Skeletal muscle tissue (tissue), 4 donors: ENCODE data around the gene LDAH. TPM values are rescaled to one million over a fixed set of nuclear protein-coding genes. Genes with fewer than 3 reads are reported as not detected.
A peak's percentile ranks its signal among the peaks of the same experiment; 100 is the strongest.

Source experiments
- H3K27ac ChIP-seq: one replicate; pipeline ENCODE4 v1.7.0; 2013; ENCODE audit warnings: mild to moderate bottlenecking, low read depth, low read length, inconsistent platforms
- H3K27me3 ChIP-seq, 3 donors: one replicate each; pipeline ENCODE4 v1.7.0; 2013; ENCODE audit warnings: low read length in 3 of 3; ENCODE audit not compliant: control insufficient read depth in 3 of 3, insufficient read depth in 3 of 3
- H3K36me3 ChIP-seq, 3 donors: one replicate each; pipeline ENCODE4 v1.7.0; 2013; ENCODE audit warnings: low read length in 3 of 3; ENCODE audit not compliant: control insufficient read depth in 3 of 3, insufficient read depth in 3 of 3
- H3K4me1 ChIP-seq, 3 donors: one replicate each; pipeline ENCODE4 v1.7.0; 2013; ENCODE audit warnings: low read length in 3 of 3, mild to moderate bottlenecking in 3 of 3; ENCODE audit not compliant: control insufficient read depth in 3 of 3, insufficient read depth in 3 of 3
- H3K4me3 ChIP-seq, 3 donors: one replicate each; pipeline ENCODE4 v1.7.0; 2013; ENCODE audit warnings: low read length in 3 of 3
- H3K9ac ChIP-seq, 3 donors: one replicate each; pipeline ENCODE4 v1.7.0; 2013; ENCODE audit warnings: low read length in 3 of 3, mild to moderate bottlenecking in 3 of 3, moderate library complexity in 2 of 3, low read depth in 1 of 3
- H3K9me3 ChIP-seq, 3 donors: one replicate each; pipeline ENCODE4 v1.7.0; 2013; ENCODE audit warnings: low read length in 3 of 3; ENCODE audit not compliant: control insufficient read depth in 3 of 3
- total RNA-seq: library from RNA; depleted of rRNA; stranded (reverse); fragments of >200 nt; gene quantifications from one replicate; pipeline ENCODE4 v1.2.3, GENCODE V29; 2014
- donor health status: Osteomylitis.

The LDAH gene
- total RNA-seq, 1 donor from 2014 or later, result 6.3 TPM

DNA sequence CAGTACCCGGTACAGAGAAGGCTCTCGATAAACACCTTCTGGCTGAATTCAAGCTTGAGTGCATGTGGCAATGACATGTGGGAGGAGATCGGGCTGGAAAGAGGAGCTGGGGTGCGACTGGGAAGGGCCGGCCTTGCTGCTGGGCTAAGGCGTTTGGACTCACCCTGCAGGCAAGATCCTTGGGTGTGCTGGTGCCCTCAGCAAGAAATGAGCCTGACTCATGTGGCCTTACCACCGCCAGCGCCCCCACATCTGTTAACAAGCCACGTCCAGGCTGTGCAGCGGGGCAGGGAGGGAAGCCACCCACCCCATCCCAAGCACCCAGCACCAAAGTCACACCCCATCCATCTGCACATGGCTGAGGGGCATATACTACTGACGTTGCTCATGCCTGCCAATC, 173.3 kb downstream of the LDAH start:
- peak overlapping the region; percentile 89 to 94 (median 91) for H3K4me3 ChIP-seq
- peaks cover 20 to 23% (median 22%) of the 10 kb centered on the region in 3 donors for H3K4me1 ChIP-seq
- H3K36me3 ChIP-seq, result peaks cover 8 to 17% (median 13%) of the 10 kb centered on the region in 3 donors
- no peak overlapping the region for H3K27ac ChIP-seq
- H3K27me3 ChIP-seq, result no peaks in the 10 kb centered on the region
- no peaks in the 10 kb centered on the region for H3K9me3 ChIP-seq
- no peak overlapping the region for H3K9ac ChIP-seq

DNA sequence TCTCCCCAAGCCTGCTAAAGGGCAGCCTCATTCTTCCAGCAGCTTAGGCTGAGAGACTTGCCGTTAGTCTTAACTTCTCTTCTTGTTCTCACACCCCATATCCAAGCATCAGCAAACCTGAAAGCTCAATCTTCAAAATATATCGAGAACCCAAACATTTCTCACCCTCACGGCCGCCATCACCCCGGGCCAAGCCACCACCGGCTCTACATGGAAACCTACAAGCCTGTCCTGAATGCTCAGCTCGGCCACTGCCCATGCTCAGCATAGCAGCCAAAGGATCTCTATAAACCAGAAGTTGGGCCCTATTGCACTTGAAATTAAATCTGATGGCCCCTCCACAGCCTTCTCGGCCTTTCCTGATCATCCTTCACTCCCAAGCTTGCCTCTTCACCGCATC, 174.1 kb downstream of the LDAH start:
- Histone ChIP-seq H3K27me3 (no peaks in the 10 kb centered on the region), H3K4me1 (peaks cover 20 to 23% (median 22%) of the 10 kb centered on the region in 3 donors), H3K9ac (no peak overlapping the region), H3K4me3 (no peak overlapping the region), H3K36me3 (peaks cover 15 to 23% (median 20%) of the 10 kb centered on the region in 3 donors), H3K9me3 (no peaks in the 10 kb centered on the region), H3K27ac (no peak overlapping the region)

DNA sequence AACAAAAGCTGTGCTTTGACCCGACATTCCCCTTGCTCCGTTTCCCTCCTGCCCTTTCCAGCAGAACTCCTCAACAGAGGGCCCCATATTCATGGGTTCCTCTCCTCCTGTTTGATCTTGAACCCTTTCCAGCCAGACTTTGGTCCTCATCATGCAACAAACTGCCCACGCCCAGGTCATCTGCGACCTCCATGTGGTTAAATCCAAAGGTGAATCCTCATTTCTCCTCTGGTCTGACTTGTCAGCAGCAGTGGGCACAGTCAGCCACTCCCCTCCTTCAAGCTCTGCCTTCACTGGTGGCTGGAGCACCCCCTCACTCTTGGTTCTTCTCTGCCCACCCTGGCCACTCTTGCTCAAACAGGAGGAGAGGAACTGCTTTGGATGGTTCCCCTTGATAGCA, 174.7 kb downstream of the LDAH start:
- peak overlapping the region in 1 of 3 donors; percentile 40 for H3K9ac ChIP-seq
- H3K36me3 ChIP-seq, result peaks cover 17 to 23% (median 22%) of the 10 kb centered on the region in 3 donors
- H3K4me1 ChIP-seq, result peaks cover 20 to 23% (median 22%) of the 10 kb centered on the region in 3 donors
- H3K27me3 ChIP-seq, result no peaks in the 10 kb centered on the region
- H3K9me3 ChIP-seq, result no peaks in the 10 kb centered on the region
- H3K27ac ChIP-seq, result no peak overlapping the region
- no peak overlapping the region for H3K4me3 ChIP-seq

DNA sequence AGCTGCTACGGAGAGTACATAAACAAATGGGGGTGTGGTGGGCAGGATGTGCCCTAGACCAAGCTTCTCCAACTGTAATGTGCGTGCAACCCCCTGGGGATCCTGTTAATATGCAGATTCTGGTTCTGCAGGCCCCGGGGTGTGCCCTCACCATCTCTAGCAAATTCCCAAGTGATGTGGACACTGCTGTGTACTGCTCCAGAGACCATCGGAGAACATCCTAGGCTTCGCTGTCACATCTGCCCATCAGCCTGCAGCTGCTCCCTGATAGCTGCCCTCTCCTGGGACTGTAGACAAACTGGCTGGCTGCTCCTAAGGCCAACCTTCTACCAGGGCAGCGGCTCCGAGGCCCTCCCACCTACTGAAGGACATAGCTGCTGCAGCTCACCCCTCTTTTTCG, 175.2 kb downstream of the LDAH start:
- Histone ChIP-seq H3K9ac (peak overlapping the region in 1 of 3 donors; percentile 40), H3K36me3 (peaks cover 20 to 26% (median 23%) of the 10 kb centered on the region in 3 donors), H3K4me1 (peaks cover 20 to 23% (median 22%) of the 10 kb centered on the region in 3 donors), H3K4me3 (no peak overlapping the region), H3K27ac (no peak overlapping the region), H3K9me3 (no peaks in the 10 kb centered on the region), H3K27me3 (no peaks in the 10 kb centered on the region)

DNA sequence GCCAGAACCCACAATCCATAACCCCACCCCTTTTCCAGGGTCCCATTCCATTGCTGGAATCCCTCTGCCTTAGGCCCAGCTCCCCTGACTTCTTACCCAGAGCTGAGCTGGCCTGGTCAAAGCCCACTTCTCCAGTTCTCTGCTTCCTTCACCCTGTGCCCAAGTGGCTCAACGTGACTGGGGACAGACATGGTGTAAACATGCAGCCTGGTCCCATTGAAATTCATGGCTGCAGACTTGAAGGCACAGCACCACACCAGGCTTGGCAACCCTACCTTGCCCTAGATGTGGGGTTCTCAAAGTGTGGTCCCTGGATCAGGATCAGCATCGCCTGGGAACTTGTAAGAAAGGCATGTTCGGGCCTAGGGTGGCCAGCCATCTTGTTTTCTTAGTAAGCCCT, 175.7 kb downstream of the LDAH start:
- Histone ChIP-seq H3K9ac (no peak overlapping the region), H3K9me3 (no peaks in the 10 kb centered on the region), H3K36me3 (peaks cover 21 to 28% (median 23%) of the 10 kb centered on the region in 3 donors), H3K27me3 (no peaks in the 10 kb centered on the region), H3K4me3 (no peak overlapping the region), H3K27ac (no peak overlapping the region), H3K4me1 (peaks cover 21 to 28% (median 23%) of the 10 kb centered on the region in 3 donors)

DNA sequence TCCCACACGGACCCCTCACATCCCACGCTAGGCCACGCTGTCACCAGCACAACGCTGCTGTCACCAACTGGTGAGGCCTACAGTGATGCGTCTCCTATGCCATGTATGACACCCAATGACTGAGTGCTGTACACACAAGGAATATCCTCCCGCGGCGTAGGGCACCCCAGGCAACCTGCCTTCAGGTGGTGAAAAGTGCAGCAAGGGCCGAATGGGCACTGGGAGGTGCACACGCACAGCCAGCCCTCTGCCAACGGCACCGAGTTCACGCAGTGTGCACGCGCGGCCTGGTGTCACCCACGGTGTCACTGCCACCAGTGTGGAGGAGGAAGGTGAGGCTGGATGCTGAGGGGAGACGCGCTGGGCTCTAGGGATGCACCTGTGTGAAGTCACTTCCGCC, 176.5 kb downstream of the LDAH start:
- peaks cover 23 to 28% (median 27%) of the 10 kb centered on the region in 3 donors for H3K36me3 ChIP-seq
- peak overlapping the region in 1 of 3 donors; percentile 3 for H3K9ac ChIP-seq
- no peak overlapping the region for H3K4me3 ChIP-seq
- no peaks in the 10 kb centered on the region for H3K9me3 ChIP-seq
- no peak overlapping the region for H3K27ac ChIP-seq
- no peaks in the 10 kb centered on the region for H3K27me3 ChIP-seq
- H3K4me1 ChIP-seq, result peaks cover 24 to 31% (median 28%) of the 10 kb centered on the region in 3 donors

DNA sequence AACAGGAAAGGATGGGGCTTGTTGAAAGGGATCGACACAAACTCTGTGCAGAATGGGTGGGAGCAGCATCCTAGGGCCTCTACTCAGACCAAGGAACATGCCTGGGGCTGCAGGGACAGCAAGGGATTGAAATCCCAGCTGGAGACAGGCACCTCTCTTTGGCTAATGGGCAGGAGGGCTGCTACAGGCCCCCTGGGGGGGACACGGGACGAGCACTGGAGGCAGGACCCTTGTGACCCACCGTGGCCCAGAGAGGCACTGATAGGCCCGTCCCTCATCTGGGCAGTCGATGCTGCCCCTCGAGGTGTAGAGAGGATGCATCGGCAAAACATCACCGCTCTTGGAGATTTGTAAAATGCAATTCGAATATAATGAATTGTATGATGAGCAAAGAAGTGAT, 177.1 kb downstream of the LDAH start:
- Histone ChIP-seq H3K9ac (no peak overlapping the region), H3K27me3 (no peaks in the 10 kb centered on the region), H3K9me3 (no peaks in the 10 kb centered on the region), H3K4me1 (peaks cover 21 to 34% (median 31%) of the 10 kb centered on the region in 3 donors), H3K36me3 (peaks cover 23 to 30% (median 30%) of the 10 kb centered on the region in 3 donors), H3K27ac (no peak overlapping the region), H3K4me3 (no peak overlapping the region)

DNA sequence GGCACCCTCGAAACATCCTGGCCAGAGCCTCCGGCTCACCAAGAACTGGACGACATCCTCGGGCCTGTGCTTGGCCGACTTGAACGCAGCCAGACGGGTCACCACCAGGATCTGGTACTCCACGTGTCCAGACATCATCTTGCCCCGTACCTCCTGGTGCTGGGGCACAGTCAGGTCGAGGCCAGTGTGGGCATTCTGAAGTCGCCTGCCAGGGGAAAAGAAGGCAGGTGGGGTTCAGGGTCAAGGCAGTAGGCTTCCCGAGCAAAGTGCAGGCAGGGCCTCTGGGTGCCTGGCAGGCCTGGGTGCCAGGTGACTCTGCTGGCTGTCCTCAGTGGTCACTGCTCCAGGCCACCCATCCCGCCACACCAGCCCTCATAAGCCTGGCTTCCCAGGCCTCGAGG, 177.6 kb downstream of the LDAH start:
- Histone ChIP-seq H3K4me3 (no peak overlapping the region), H3K36me3 (peaks cover 27 to 34% (median 34%) of the 10 kb centered on the region in 3 donors), H3K27ac (no peak overlapping the region), H3K27me3 (no peaks in the 10 kb centered on the region), H3K4me1 (peaks cover 19 to 33% (median 27%) of the 10 kb centered on the region in 3 donors), H3K9ac (no peak overlapping the region), H3K9me3 (no peaks in the 10 kb centered on the region)

DNA sequence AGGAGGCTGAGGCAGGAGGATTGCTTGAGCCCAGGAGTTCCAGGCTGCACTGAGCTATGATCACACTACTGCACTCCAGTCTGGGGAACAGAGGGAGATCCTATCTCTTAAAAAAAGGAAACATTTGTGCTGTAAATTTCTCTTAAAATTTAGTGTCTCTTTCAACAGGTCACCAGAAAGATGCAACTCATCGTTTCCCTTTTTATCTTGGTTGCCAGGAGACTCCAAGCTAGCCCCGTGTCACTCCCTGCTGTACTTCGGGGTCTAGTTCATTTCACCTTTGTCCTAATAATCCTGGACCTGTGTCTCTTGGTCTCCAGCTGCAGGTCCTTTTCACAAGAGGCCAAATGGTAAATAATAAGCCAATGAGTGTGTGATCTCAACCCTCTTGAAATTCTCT, 179.1 kb downstream of the LDAH start:
- Histone ChIP-seq H3K9me3 (no peaks in the 10 kb centered on the region), H3K27me3 (no peaks in the 10 kb centered on the region), H3K36me3 (peaks cover 35 to 36% (median 35%) of the 10 kb centered on the region in 3 donors), H3K9ac (no peak overlapping the region), H3K4me3 (no peak overlapping the region), H3K27ac (no peak overlapping the region), H3K4me1 (peaks cover 10 to 22% (median 16%) of the 10 kb centered on the region in 3 donors)

DNA sequence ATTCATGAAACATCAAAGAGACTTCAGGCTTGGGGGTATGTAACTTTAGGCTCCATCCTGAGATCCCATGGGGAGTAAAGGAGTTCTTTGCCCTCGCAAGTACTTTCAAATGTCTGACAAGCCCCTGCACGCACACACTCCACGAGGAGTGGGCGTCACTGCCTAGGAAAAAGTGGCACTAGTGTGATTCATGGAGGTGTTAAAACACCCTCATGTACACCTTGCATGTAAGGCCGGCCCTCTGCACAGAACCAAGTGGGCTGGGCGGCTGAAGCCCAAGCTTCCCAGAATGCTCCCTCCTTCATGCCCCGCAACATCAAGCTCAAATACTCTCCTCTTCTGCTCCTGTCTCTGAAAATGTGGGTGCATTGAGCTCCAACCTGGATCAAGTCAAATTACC, 179.8 kb downstream of the LDAH start:
- Histone ChIP-seq H3K36me3 (peaks cover 37 to 41% (median 40%) of the 10 kb centered on the region in 3 donors), H3K9me3 (no peaks in the 10 kb centered on the region), H3K27ac (no peak overlapping the region), H3K9ac (no peak overlapping the region), H3K4me1 (peaks cover 7 to 22% (median 14%) of the 10 kb centered on the region in 3 donors), H3K4me3 (no peak overlapping the region), H3K27me3 (no peaks in the 10 kb centered on the region)
